PC-3 (cell line): Measurements from ENCODE around the gene CDC6. TPM values are rescaled to one million over a fixed set of nuclear protein-coding genes. Genes with fewer than 3 reads are reported as not detected.

ENCODE experiments used
- ATAC-seq: fragments of 200-7000 bp; cut with Tn5 transposase; 2 replicates; pipeline ENCODE4 v1.9.1; 2020; ENCODE audit warnings: mild to moderate bottlenecking, moderate library complexity
- BruUV-seq: library from RNA; stranded (reverse); fragments of 400-500 nt; replicated peaks from 2 replicates; lab custom pipeline; 2021; lab: Mats Ljungman, UMichigan
- CTCF ChIA-PET: fragments of 300-600 bp; sonication (Branson Sonifier 250); formaldehyde crosslinking; loops from one replicate; lab custom pipeline; 2022; ENCODE audit warnings: antibody characterized with exemption; lab: Charles Lee
- POLR2A ChIA-PET: fragments of 300-600 bp; sonication (Branson Sonifier 250); formaldehyde crosslinking; loops from one replicate; lab custom pipeline; 2022; ENCODE audit warnings: antibody characterized with exemption; ENCODE audit not compliant: unreplicated experiment; lab: Charles Lee
- DNase-seq: peaks from one replicate; pipeline ENCODE4 v3.0.0-alpha.2; 2015
- H2AFZ ChIP-seq: fragments of 300-600 bp; sonication (generic); 2 replicates; pipeline ENCODE4 v1.6.0; 2016; ENCODE audit warnings: antibody characterized with exemption, low read length
- H3F3A ChIP-seq: fragments of 300-600 bp; sonication (generic); one replicate; pipeline ENCODE4 v1.6.0; 2017; ENCODE audit warnings: antibody characterized with exemption, low read length, control low read depth, mild to moderate bottlenecking; ENCODE audit not compliant: unreplicated experiment
- H3K27ac ChIP-seq: fragments of 300-600 bp; sonication (generic); 2 replicates; pipeline ENCODE4 v1.5.1; 2016; ENCODE audit warnings: mild to moderate bottlenecking, low read length
- H3K27me3 ChIP-seq: fragments of 300-600 bp; sonication (generic); 2 replicates; pipeline ENCODE4 v1.6.1; 2016; ENCODE audit warnings: low read length, mixed read lengths
- H3K36me3 ChIP-seq: fragments of 300-600 bp; sonication (generic); 2 replicates; pipeline ENCODE4 v1.6.1; 2016; ENCODE audit warnings: low read depth, mixed run types, low read length, mixed read lengths
- H3K4me1 ChIP-seq: fragments of 300-600 bp; sonication (generic); 2 replicates; pipeline ENCODE4 v1.5.1; 2016; ENCODE audit warnings: low read length; ENCODE audit not compliant: insufficient read depth
- H3K4me2 ChIP-seq: fragments of 300-600 bp; sonication (generic); 2 replicates; pipeline ENCODE4 v1.6.0; 2016; ENCODE audit warnings: low read length
- H3K4me3 ChIP-seq: fragments of 300-600 bp; sonication (generic); 2 replicates; pipeline ENCODE4 v1.5.1; 2016; ENCODE audit warnings: mild to moderate bottlenecking, low read length, mixed read lengths
- H3K79me2 ChIP-seq: fragments of 300-600 bp; sonication (generic); 2 replicates; pipeline ENCODE4 v1.6.1; 2017; ENCODE audit warnings: low read length, mixed read lengths
- H3K9ac ChIP-seq: fragments of 300-600 bp; sonication (generic); 2 replicates; pipeline ENCODE4 v1.6.0; 2016; ENCODE audit warnings: mild to moderate bottlenecking, low read length
- H3K9me2 ChIP-seq: fragments of 300-600 bp; sonication (generic); replicated peaks from 2 replicates; pipeline ENCODE4 v1.6.1; 2016; ENCODE audit warnings: mixed run types, low read length, mixed read lengths
- H3K9me3 ChIP-seq: fragments of 300-600 bp; sonication (generic); 2 replicates; pipeline ENCODE4 v1.6.1; 2016; ENCODE audit warnings: low read length, mixed read lengths
- H4K20me1 ChIP-seq: fragments of 300-600 bp; sonication (generic); 2 replicates; pipeline ENCODE4 v1.6.1; 2016; ENCODE audit warnings: low read length, mixed read lengths
- EZH2 ChIP-seq: fragments of 300-600 bp; sonication (generic); IDR thresholded peaks from one replicate; pipeline ENCODE4 v1.6.1; 2017; ENCODE audit warnings: antibody characterized with exemption, mild to moderate bottlenecking, low read length; ENCODE audit not compliant: unreplicated experiment
- EZH2phosphoT487 ChIP-seq: fragments of 300-600 bp; sonication (generic); IDR thresholded peaks from 2 replicates; pipeline ENCODE4 v1.6.1; 2018; ENCODE audit warnings: mild to moderate bottlenecking, antibody characterized with exemption, low read length, borderline replicate concordance
- intact Hi-C: fragments of 100-400 bp; cut with micrococcal nuclease; formaldehyde crosslinking; loops from 2 replicates; pipeline ENCODE4 v1.9.0; 2023
- total RNA-seq: library from RNA; depleted of rRNA; stranded (reverse); fragments of >200 nt; gene quantifications from 2 replicates; pipeline ENCODE4 v1.2.3, GENCODE V29; 2014
- TF ChIP-seq, protein P1 (sequence below): fragments of 300-600 bp; sonication (generic); conservative IDR thresholded peaks from 2 replicates; pipeline ENCODE4 v1.5.1; 2017; ENCODE audit warnings: antibody characterized with exemption, low read depth, mild to moderate bottlenecking, low read length

The CDC6 gene
- total RNA-seq, 1 experiment from 2014 or later, result 48.9 TPM

DNA sequence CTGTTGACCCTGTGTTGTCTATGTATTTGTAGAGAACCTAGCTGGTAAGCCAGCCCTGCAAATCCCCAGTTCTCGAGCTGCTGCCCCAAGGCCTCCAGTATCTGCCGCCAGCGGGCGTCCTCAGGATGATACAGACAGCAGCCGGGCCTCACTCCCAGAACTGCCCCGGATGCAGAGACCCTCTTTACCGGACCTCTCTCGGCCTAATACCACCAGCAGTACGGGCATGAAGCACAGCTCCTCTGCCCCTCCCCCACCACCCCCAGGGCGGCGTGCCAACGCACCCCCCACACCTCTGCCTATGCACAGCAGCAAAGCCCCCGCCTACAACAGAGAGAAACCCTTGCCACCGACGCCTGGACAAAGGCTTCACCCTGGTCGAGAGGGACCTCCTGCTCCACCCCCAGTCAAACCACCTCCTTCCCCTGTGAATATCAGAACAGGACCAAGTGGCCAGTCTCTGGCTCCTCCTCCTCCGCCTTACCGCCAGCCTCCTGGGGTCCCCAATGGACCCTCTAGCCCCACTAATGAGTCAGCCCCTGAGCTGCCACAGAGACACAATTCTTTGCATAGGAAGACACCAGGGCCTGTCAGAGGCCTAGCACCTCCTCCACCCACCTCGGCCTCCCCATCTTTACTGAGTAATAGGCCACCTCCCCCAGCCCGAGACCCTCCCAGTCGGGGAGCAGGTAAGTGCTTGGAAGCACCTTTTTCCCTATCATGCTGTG is 23.1 kb upstream of the CDC6 start:
- ATAC-seq, result no peak
- CTCF ChIA-PET, result no interaction called here
- no peak overlapping the region for H3K4me2 ChIP-seq
- BruUV-seq, result no TSS peak
- POLR2A ChIA-PET, result no interaction called here
- H3K79me2 ChIP-seq, result no peaks in the 10 kb centered on the region
- H3K4me1 ChIP-seq, result no peaks in the 10 kb centered on the region
- peaks cover 10% of the 10 kb centered on the region for H3K36me3 ChIP-seq
- no peak for DNase-seq
- no peaks in the 10 kb centered on the region for H4K20me1 ChIP-seq
- H3F3A ChIP-seq, result no peaks in the 10 kb centered on the region
- H3K4me3 ChIP-seq, result no peak overlapping the region
- no peaks in the 10 kb centered on the region for H3K9me2 ChIP-seq
- H3K9me3 ChIP-seq, result no peaks in the 10 kb centered on the region
- no peak overlapping the region for H3K9ac ChIP-seq
- intact Hi-C loops, result no loop called here
- no peaks in the 10 kb centered on the region for H3K27me3 ChIP-seq
- H3K27ac ChIP-seq, result no peak overlapping the region
- H2AFZ ChIP-seq, result no peak overlapping the region
- TF ChIP-seq EZH2, result no peak
- no peak for TF ChIP-seq EZH2phosphoT487
- TF ChIP-seq, protein P1, sequence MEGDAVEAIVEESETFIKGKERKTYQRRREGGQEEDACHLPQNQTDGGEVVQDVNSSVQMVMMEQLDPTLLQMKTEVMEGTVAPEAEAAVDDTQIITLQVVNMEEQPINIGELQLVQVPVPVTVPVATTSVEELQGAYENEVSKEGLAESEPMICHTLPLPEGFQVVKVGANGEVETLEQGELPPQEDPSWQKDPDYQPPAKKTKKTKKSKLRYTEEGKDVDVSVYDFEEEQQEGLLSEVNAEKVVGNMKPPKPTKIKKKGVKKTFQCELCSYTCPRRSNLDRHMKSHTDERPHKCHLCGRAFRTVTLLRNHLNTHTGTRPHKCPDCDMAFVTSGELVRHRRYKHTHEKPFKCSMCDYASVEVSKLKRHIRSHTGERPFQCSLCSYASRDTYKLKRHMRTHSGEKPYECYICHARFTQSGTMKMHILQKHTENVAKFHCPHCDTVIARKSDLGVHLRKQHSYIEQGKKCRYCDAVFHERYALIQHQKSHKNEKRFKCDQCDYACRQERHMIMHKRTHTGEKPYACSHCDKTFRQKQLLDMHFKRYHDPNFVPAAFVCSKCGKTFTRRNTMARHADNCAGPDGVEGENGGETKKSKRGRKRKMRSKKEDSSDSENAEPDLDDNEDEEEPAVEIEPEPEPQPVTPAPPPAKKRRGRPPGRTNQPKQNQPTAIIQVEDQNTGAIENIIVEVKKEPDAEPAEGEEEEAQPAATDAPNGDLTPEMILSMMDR, result no peak

DNA sequence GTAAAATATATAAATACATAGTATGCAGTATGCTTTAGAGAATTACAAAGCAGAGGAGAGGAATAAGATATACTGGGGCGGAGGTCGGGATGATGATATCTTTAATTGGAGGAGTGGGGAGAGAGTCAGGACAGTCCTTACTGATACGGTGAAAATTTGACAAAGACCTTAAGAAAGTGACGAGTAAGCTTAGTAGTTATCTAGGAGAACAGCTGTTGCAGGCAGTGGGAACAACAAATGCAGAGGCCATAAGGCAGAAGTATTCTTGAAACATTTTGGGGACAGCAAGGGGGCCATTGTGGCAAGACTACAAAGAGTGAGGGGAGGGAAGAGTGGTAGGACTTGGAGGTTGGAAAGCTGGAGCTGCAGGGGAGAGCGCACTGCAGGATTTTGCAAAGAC is 22.3 kb upstream of the CDC6 start:
- Histone ChIP-seq H4K20me1 (no peaks in the 10 kb centered on the region), H3K4me3 (no peak overlapping the region), H2AFZ (no peak overlapping the region), H3K27me3 (no peaks in the 10 kb centered on the region), H3K9me3 (no peaks in the 10 kb centered on the region), H3F3A (no peaks in the 10 kb centered on the region), H3K4me2 (no peak overlapping the region), H3K9ac (no peak overlapping the region), H3K36me3 (peaks cover 10% of the 10 kb centered on the region), H3K27ac (no peak overlapping the region), H3K79me2 (no peaks in the 10 kb centered on the region), H3K4me1 (no peaks in the 10 kb centered on the region), H3K9me2 (no peaks in the 10 kb centered on the region)
- DNase-seq (no peak), ATAC-seq (no peak)
- no TSS peak for BruUV-seq
- POLR2A ChIA-PET, result no interaction called here
- intact Hi-C loops, result no loop called here
- TF ChIP-seq EZH2 (no peak), EZH2phosphoT487 (no peak)
- TF ChIP-seq, protein P1, result no peak
- CTCF ChIA-PET, result no interaction called here

DNA sequence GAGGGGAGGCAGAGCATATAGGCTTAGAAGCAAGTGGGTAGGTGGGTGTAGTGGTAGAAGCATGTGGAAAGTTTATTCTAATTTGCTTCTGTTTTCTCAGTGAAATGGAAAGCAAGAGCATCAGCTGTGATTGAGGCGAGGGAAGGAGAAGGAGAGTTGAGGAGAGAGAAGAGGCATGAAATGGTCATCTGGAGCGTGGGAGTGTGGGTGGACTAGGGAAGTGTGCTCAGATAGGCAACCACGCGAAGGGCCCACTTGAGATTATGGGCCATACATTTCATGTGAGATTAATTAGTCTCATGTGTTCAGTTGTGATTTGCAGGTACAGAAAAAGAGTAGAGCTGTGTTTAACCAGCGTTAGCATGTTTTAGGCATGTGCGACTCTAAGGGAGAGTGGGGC is 20.8 kb upstream of the CDC6 start:
- no peaks in the 10 kb centered on the region for H3K9me2 ChIP-seq
- intact Hi-C loops, result no loop called here
- ATAC-seq (no peak), DNase-seq (no peak)
- TF ChIP-seq, protein P1, result no peak
- no peak for TF ChIP-seq EZH2phosphoT487
- TF ChIP-seq EZH2, result no peak
- H3K36me3 ChIP-seq, result peaks cover 10% of the 10 kb centered on the region; the same call in 1 of the 2 replicates
- no peak overlapping the region for H3K9ac ChIP-seq
- H3K27me3 ChIP-seq, result no peaks in the 10 kb centered on the region
- BruUV-seq, result no TSS peak
- H3K4me1 ChIP-seq, result no peaks in the 10 kb centered on the region
- H3F3A ChIP-seq, result no peaks in the 10 kb centered on the region
- ChIA-PET CTCF (no interaction called here), POLR2A (no interaction called here)
- H3K4me3 ChIP-seq, result no peak overlapping the region
- no peak overlapping the region for H2AFZ ChIP-seq
- H3K9me3 ChIP-seq, result no peaks in the 10 kb centered on the region
- no peaks in the 10 kb centered on the region for H4K20me1 ChIP-seq
- H3K4me2 ChIP-seq, result no peak overlapping the region
- H3K27ac ChIP-seq, result no peak overlapping the region
- no peaks in the 10 kb centered on the region for H3K79me2 ChIP-seq
